Stimulated activated effector memory CD8-positive, alpha-beta T cell treated with anti-CD3 and anti-CD28 coated beads, Interleukin-12 subunit alpha, Interleukin-12 subunit beta, amount 100 ng/mL, for 72 hours (primary cell): Measurements from ENCODE around the gene RRP1B.

Experiments used
- ATAC-seq: fragments of 150-1000 bp; cut with Tn5 transposase; 2 replicates; pipeline ENCODE4 v1.10.0; 2021
- DNase-seq, 2 donors: peaks; one replicate each; pipeline ENCODE4 v3.0.0; 2021 to 2022; ENCODE audit warnings: low spot score in 2 of 2
- H3K27ac Mint-ChIP-seq: one replicate; pipeline ENCODE4 v1.8.0; 2022; ENCODE audit warnings: mild to moderate bottlenecking, mixed read lengths
- H3K36me3 Mint-ChIP-seq: one replicate; pipeline ENCODE4 v1.8.0; 2022; ENCODE audit warnings: mild to moderate bottlenecking, mixed read lengths
- H3K4me1 Mint-ChIP-seq: one replicate; pipeline ENCODE4 v1.8.0; 2022; ENCODE audit warnings: mixed read lengths
- H3K4me3 Mint-ChIP-seq: one replicate; pipeline ENCODE4 v1.8.0; 2022; ENCODE audit warnings: mild to moderate bottlenecking, mixed read lengths
- H3K9me3 Mint-ChIP-seq: one replicate; pipeline ENCODE4 v1.8.0; 2022; ENCODE audit warnings: mixed read lengths

Gene RRP1B

GRCh38 chr21:43731891-43732711 lies 72.7 kb downstream of the RRP1B start:
- Mint-ChIP-seq H3K9me3 (no peaks in the 10 kb centered on the region), H3K27ac (peak overlapping the region; percentile 86), H3K4me1 (peaks cover 64% of the 10 kb centered on the region), H3K4me3 (no peak overlapping the region), H3K36me3 (peaks cover 12% of the 10 kb centered on the region)
- ATAC-seq (no peak), DNase-seq (no peak)

GRCh38 chr21:43733060-43733459 lies 73.7 kb downstream of the RRP1B start:
- H3K36me3 Mint-ChIP-seq = peaks cover 16% of the 10 kb centered on the region
- H3K27ac Mint-ChIP-seq = no peak overlapping the region
- H3K4me1 Mint-ChIP-seq = peaks cover 54% of the 10 kb centered on the region

GRCh38 chr21:43733529-43734071 lies 74.2 kb downstream of the RRP1B start:
- Mint-ChIP-seq H3K36me3 (peaks cover 14% of the 10 kb centered on the region), H3K4me1 (peaks cover 49% of the 10 kb centered on the region), H3K4me3 (peak overlapping the region; percentile 24), H3K27ac (peak overlapping the region; percentile 74), H3K9me3 (no peaks in the 10 kb centered on the region)
- DNase-seq (no peak), ATAC-seq (peak; percentile 69)

More at GRCh38 chr21:43733060-43733459, 73.7 kb downstream of the RRP1B start:
- no peak overlapping the region for H3K4me3 Mint-ChIP-seq
- DNase-seq (no peak), ATAC-seq (no peak)
- H3K9me3 Mint-ChIP-seq = no peaks in the 10 kb centered on the region

GRCh38 chr21:43734131-43734927 lies 75.0 kb downstream of the RRP1B start:
- DNase-seq (no peak), ATAC-seq (peak; percentile 63)
- Mint-ChIP-seq H3K4me3 (peak overlapping the region; percentile 24), H3K27ac (peak overlapping the region; percentile 74), H3K36me3 (peaks cover 12% of the 10 kb centered on the region), H3K4me1 (peaks cover 41% of the 10 kb centered on the region), H3K9me3 (no peaks in the 10 kb centered on the region)

- ATAC-seq (no peak), DNase-seq (no peak)
- no peak overlapping the region for H3K4me3 Mint-ChIP-seq
- no peak overlapping the region for H3K27ac Mint-ChIP-seq
- H3K4me1 Mint-ChIP-seq = peaks cover 37% of the 10 kb centered on the region
- H3K9me3 Mint-ChIP-seq = no peaks in the 10 kb centered on the region
- peaks cover 12% of the 10 kb centered on the region for H3K36me3 Mint-ChIP-seq
Measured at GRCh38 chr21:43734928-43735229, 75.5 kb downstream of the RRP1B start.

- no peak for DNase-seq
- no peaks in the 10 kb centered on the region for H3K9me3 Mint-ChIP-seq
- peaks cover 42% of the 10 kb centered on the region for H3K4me1 Mint-ChIP-seq
- H3K4me3 Mint-ChIP-seq = no peak overlapping the region
- H3K36me3 Mint-ChIP-seq = peaks cover 13% of the 10 kb centered on the region
- no peak overlapping the region for H3K27ac Mint-ChIP-seq
- ATAC-seq = no peak
Measured at GRCh38 chr21:43735236-43736091, 76.1 kb downstream of the RRP1B start.

- peaks cover 19% of the 10 kb centered on the region for H3K36me3 Mint-ChIP-seq
- no peaks in the 10 kb centered on the region for H3K9me3 Mint-ChIP-seq
- no peak overlapping the region for H3K4me3 Mint-ChIP-seq
- no peak for DNase-seq
- H3K4me1 Mint-ChIP-seq = peaks cover 43% of the 10 kb centered on the region
- no peak overlapping the region for H3K27ac Mint-ChIP-seq
- no peak for ATAC-seq
Measured at GRCh38 chr21:43736224-43736883, 77.0 kb downstream of the RRP1B start.

GRCh38 chr21:43737158-43737950 lies 78.0 kb downstream of the RRP1B start:
- H3K4me3 Mint-ChIP-seq = no peak overlapping the region

GRCh38 chr21:43739621-43740435 lies 80.5 kb downstream of the RRP1B start:
- Mint-ChIP-seq H3K4me3 (no peak overlapping the region), H3K36me3 (peaks cover 24% of the 10 kb centered on the region), H3K9me3 (no peaks in the 10 kb centered on the region), H3K27ac (peak overlapping the region; percentile 76), H3K4me1 (peaks cover 23% of the 10 kb centered on the region)
- DNase-seq = no peak
- peak; percentile 57 for ATAC-seq

More at GRCh38 chr21:43737158-43737950, 78.0 kb downstream of the RRP1B start:
- H3K9me3 Mint-ChIP-seq = no peaks in the 10 kb centered on the region
- peaks cover 19% of the 10 kb centered on the region for H3K36me3 Mint-ChIP-seq
- DNase-seq = no peak
- H3K4me1 Mint-ChIP-seq = peaks cover 40% of the 10 kb centered on the region
- no peak overlapping the region for H3K27ac Mint-ChIP-seq
- ATAC-seq = no peak

- DNase-seq (no peak), ATAC-seq (peak; percentile 74)
- peak overlapping the region; percentile 31 for H3K4me3 Mint-ChIP-seq
- H3K27ac Mint-ChIP-seq = peak overlapping the region; percentile 76
- H3K9me3 Mint-ChIP-seq = no peaks in the 10 kb centered on the region
- H3K36me3 Mint-ChIP-seq = peaks cover 32% of the 10 kb centered on the region
- peaks cover 20% of the 10 kb centered on the region for H3K4me1 Mint-ChIP-seq
Measured at GRCh38 chr21:43740497-43741156, 81.3 kb downstream of the RRP1B start.

GRCh38 chr21:43741423-43742096 lies 82.2 kb downstream of the RRP1B start:
- Mint-ChIP-seq H3K4me1 (peaks cover 11% of the 10 kb centered on the region), H3K27ac (no peak overlapping the region), H3K36me3 (peaks cover 37% of the 10 kb centered on the region), H3K9me3 (no peaks in the 10 kb centered on the region), H3K4me3 (no peak overlapping the region)
- DNase-seq (no peak), ATAC-seq (no peak)

GRCh38 chr21:43743947-43744346 lies 84.6 kb downstream of the RRP1B start:
- H3K4me3 Mint-ChIP-seq = no peak overlapping the region
- H3K36me3 Mint-ChIP-seq = peaks cover 49% of the 10 kb centered on the region
- no peak for ATAC-seq
- no peaks in the 10 kb centered on the region for H3K9me3 Mint-ChIP-seq
- peak overlapping the region; percentile 77 for H3K27ac Mint-ChIP-seq
- H3K4me1 Mint-ChIP-seq = peaks cover 10% of the 10 kb centered on the region
- DNase-seq = no peak
